Measurements from ENCODE around the gene SCRN2. TPM values are rescaled to one million over a fixed set of nuclear protein-coding genes. Genes with fewer than 3 reads are reported as not detected.

SCRN2 gene
- total and polyA plus RNA-seq, 2 of the 13 experiments (the other 11 are each of a cell fraction or from before 2014, with no cell fraction given): 21.7 to 29.5 TPM

- ChIA-PET POLR2A (interaction anchor here (1.0 to 3.9 kb wide), 5 partner anchors 10 to 57 kb away, joined by 3 to 36 read pairs (median 5); partner anchors contain the start of genes LRRC46, MRPL10, PNPO and SCRN2), CTCF (ENCODE audit: low intra/inter-chr PET ratio, low total read pairs) (no interaction called here)
- FAIRE-seq (no peak), ATAC-seq (peak; percentile 15), DNase-seq (ENCODE audit: low spot score) (no peak)
- Histone ChIP-seq H3K79me2 (ENCODE audit: insufficient read depth, low read length) (no peaks in the 10 kb centered on the region), H3K36me3 (replicated peaks in 1 of 2; ENCODE audit: control insufficient read depth in 1 of 2, insufficient read depth in 2 of 2, low read length in 2 of 2) (no peaks in the 10 kb centered on the region), H3K4me1 (ENCODE audit: insufficient read depth, low read length) (peaks cover 27% of the 10 kb centered on the region), H3K4me2 (ENCODE audit: low read depth, low read length) (peak overlapping the region; percentile 43), H3K9me3 (ENCODE audit: low read length) (no peaks in the 10 kb centered on the region), H3K9ac (ENCODE audit: insufficient read depth, low read depth, low read length) (no peak overlapping the region), H2AFZ (ENCODE audit: low read length) (no peak overlapping the region), H3K27ac (ENCODE audit: extremely low read length, insufficient read depth, low read length) (no peak overlapping the region), H3K27me3 (ENCODE audit: control insufficient read depth in 1 of 2, insufficient read depth in 2 of 2, low read length in 2 of 2) (peaks cover 5 to 41% of the 10 kb centered on the region in 2 experiments; a peak in 4 of 5 replicates), H3K4me3 (replicated peaks in 1 of 3; ENCODE audit: insufficient read depth in 1 of 3, low read depth in 2 of 3, low read length in 3 of 3) (no peak overlapping the region), H4K20me1 (ENCODE audit: insufficient read depth, low read length) (no peaks in the 10 kb centered on the region)
- WGBS (ENCODE audit: low lambda C conversion rate): 6% methylated on average over 9 of the region's 11 CpGs
- no TSS peak for BruUV-seq (replicated peaks)
- intact Hi-C loops (cut with micrococcal nuclease; ENCODE audit: unreplicated experiment) (no loop called here), in situ Hi-C loops (cut with HindIII; ENCODE audit: extremely low pct_ligation_motif_present, low pct_unique_long_range_greater_than_20kb) (no loop called here)
- TF ChIP-seq CEBPZ (IDR thresholded peaks at IDR 0.05; ENCODE audit: low read length): no peak
- TF ChIP-seq ZNF768 (CRISPR knock-in tag; IDR thresholded peaks at IDR 0.05): no peak
- no peak for TF ChIP-seq ZNF225 (CRISPR knock-in tag; IDR thresholded peaks at IDR 0.05)
- no peak for TF ChIP-seq ZNF343 (CRISPR knock-in tag; IDR thresholded peaks at IDR 0.05)
- 0 out of 2 replicates have a peak, but pooled peaks have one; percentile 19 for TF ChIP-seq MTF2 (CRISPR knock-in tag; IDR thresholded peaks at IDR 0.05; ENCODE audit: borderline replicate concordance)
- TF ChIP-seq THAP11 (CRISPR knock-in tag; IDR thresholded peaks at IDR 0.05): no peak
- no peak for TF ChIP-seq ZNF354B (CRISPR knock-in tag; IDR thresholded peaks at IDR 0.05)
- TF ChIP-seq NR2F2 (IDR thresholded peaks at IDR 0.05; ENCODE audit: borderline replicate concordance, low read depth): no peak
- no peak for TF ChIP-seq KDM6A (CRISPR knock-in tag; IDR thresholded peaks at IDR 0.05; ENCODE audit: low read depth)
- no peak for TF ChIP-seq HMG20A (CRISPR knock-in tag; IDR thresholded peaks at IDR 0.05; ENCODE audit: borderline replicate concordance)
- TF ChIP-seq PRDM15 (CRISPR knock-in tag; IDR thresholded peaks at IDR 0.05): peak; percentile 41; the same call in 1 of the 2 replicates
- no peak for TF ChIP-seq ZNF737 (CRISPR knock-in tag; IDR thresholded peaks at IDR 0.05; ENCODE audit: borderline replicate concordance)
- TF ChIP-seq NONO (IDR thresholded peaks at IDR 0.05): no peak
- no peak for TF ChIP-seq NONO (CRISPR knock-in tag; conservative IDR thresholded peaks at IDR 0.05)
- no peak for TF ChIP-seq CBX2 (IDR thresholded peaks at IDR 0.05; ENCODE audit: low read depth, low read length)
- TF ChIP-seq CBX2 (CRISPR knock-in tag; IDR thresholded peaks at IDR 0.05; ENCODE audit: low read depth): no peak
Observed at GRCh38 chr17:47884905-47885730, 44.0 kb upstream of the SCRN2 start.

Measured in HepG2 (cell line).